IMR-90 (cell line): Measurements from ENCODE around the gene RASGRP1.

Experiments
- BHLHE40 ChIP-seq: fragments of 150-350 bp; IDR thresholded peaks from 2 replicates; pipeline ENCODE4 v1.6.1; 2016; ENCODE audit warnings: mild to moderate bottlenecking, low read depth, low read length
- CEBPB ChIP-seq: IDR thresholded peaks from 2 replicates; pipeline ENCODE4 v1.6.1; 2012; ENCODE audit warnings: low read depth, low read length, improper control_type of control experiment
- CHD1 ChIP-seq: IDR thresholded peaks from 2 replicates; pipeline ENCODE4 v1.6.1; 2012; ENCODE audit warnings: low read depth, low read length, improper control_type of control experiment
- FOS ChIP-seq: fragments of 150-350 bp; IDR thresholded peaks from 2 replicates; pipeline ENCODE4 v1.6.1; 2016; ENCODE audit warnings: low read depth, low read length
- MAFK ChIP-seq: IDR thresholded peaks from 2 replicates; pipeline ENCODE4 v1.6.1; 2012; ENCODE audit warnings: low read depth, low read length, improper control_type of control experiment
- MAZ ChIP-seq: IDR thresholded peaks from 2 replicates; pipeline ENCODE4 v1.6.1; 2012; ENCODE audit warnings: low read depth, mild to moderate bottlenecking, low read length, improper control_type of control experiment, moderate library complexity, borderline replicate concordance
- NFE2L2 ChIP-seq: fragments of 150-350 bp; IDR thresholded peaks from 2 replicates; pipeline ENCODE4 v1.6.1; 2016; ENCODE audit warnings: low read depth, mild to moderate bottlenecking, low read length
- POLR2A ChIP-seq: IDR thresholded peaks from 2 replicates; pipeline ENCODE4 v1.6.1; 2012; ENCODE audit warnings: mild to moderate bottlenecking, low read depth, low read length
- RAD21 ChIP-seq: IDR thresholded peaks from 2 replicates; pipeline ENCODE4 v1.6.1; 2012; ENCODE audit warnings: low read length, improper control_type of control experiment
- RCOR1 ChIP-seq: IDR thresholded peaks from 2 replicates; pipeline ENCODE4 v1.6.1; 2012; ENCODE audit warnings: mild to moderate bottlenecking, low read length, improper control_type of control experiment; ENCODE audit not compliant: insufficient replicate concordance
- RFX5 ChIP-seq: IDR thresholded peaks from 2 replicates; pipeline ENCODE4 v1.8.0; 2012; ENCODE audit warnings: low read depth, mild to moderate bottlenecking, low read length, moderate library complexity
- TF ChIP-seq, protein P1 (sequence below): conservative IDR thresholded peaks from 2 replicates; pipeline ENCODE4 v1.5.1; 2012; ENCODE audit warnings: mild to moderate bottlenecking, low read depth, low read length, improper control_type of control experiment
- TF ChIP-seq, protein P2 (sequence below): fragments of 150-350 bp; IDR thresholded peaks from 2 replicates; pipeline ENCODE4 v1.6.1; 2017; ENCODE audit warnings: mild to moderate bottlenecking, antibody characterized with exemption, low read length, low read depth
- TF ChIP-seq, protein P3 (sequence below): fragments of 150-350 bp; IDR thresholded peaks from 2 replicates; pipeline ENCODE4 v1.6.1; 2016; ENCODE audit warnings: low read depth, mild to moderate bottlenecking, low read length, moderate library complexity, borderline replicate concordance

DNA sequence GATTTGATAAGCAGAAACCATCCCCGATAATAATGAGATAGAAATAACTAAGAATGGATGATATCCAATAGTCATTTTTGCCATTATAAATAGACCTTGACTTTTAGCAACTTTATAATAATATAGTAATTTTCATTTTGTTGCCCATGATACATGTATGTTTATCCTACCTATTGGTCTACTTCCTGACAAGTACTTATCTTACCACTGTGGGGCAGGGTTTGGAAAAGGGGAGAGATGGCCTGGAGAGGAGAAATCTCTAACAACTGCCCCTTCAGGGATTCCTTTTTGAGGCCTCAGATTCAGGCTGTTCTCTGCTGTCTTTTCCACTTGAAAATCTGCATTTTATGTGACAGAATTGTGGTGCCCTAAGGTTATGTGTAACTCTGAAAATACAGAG is 68.5 kb downstream of the RASGRP1 start:
- TF ChIP-seq, protein P1, sequence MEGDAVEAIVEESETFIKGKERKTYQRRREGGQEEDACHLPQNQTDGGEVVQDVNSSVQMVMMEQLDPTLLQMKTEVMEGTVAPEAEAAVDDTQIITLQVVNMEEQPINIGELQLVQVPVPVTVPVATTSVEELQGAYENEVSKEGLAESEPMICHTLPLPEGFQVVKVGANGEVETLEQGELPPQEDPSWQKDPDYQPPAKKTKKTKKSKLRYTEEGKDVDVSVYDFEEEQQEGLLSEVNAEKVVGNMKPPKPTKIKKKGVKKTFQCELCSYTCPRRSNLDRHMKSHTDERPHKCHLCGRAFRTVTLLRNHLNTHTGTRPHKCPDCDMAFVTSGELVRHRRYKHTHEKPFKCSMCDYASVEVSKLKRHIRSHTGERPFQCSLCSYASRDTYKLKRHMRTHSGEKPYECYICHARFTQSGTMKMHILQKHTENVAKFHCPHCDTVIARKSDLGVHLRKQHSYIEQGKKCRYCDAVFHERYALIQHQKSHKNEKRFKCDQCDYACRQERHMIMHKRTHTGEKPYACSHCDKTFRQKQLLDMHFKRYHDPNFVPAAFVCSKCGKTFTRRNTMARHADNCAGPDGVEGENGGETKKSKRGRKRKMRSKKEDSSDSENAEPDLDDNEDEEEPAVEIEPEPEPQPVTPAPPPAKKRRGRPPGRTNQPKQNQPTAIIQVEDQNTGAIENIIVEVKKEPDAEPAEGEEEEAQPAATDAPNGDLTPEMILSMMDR = no peak
- TF ChIP-seq, protein P2, sequence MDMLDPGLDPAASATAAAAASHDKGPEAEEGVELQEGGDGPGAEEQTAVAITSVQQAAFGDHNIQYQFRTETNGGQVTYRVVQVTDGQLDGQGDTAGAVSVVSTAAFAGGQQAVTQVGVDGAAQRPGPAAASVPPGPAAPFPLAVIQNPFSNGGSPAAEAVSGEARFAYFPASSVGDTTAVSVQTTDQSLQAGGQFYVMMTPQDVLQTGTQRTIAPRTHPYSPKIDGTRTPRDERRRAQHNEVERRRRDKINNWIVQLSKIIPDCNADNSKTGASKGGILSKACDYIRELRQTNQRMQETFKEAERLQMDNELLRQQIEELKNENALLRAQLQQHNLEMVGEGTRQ = no peak
- no peak for TF ChIP-seq RFX5
- TF ChIP-seq CEBPB = no peak
- no peak for TF ChIP-seq POLR2A
- no peak for TF ChIP-seq RCOR1
- TF ChIP-seq RAD21 = no peak
- TF ChIP-seq MAZ = no peak
- no peak for TF ChIP-seq FOS
- no peak for TF ChIP-seq MAFK
- TF ChIP-seq, protein P3, sequence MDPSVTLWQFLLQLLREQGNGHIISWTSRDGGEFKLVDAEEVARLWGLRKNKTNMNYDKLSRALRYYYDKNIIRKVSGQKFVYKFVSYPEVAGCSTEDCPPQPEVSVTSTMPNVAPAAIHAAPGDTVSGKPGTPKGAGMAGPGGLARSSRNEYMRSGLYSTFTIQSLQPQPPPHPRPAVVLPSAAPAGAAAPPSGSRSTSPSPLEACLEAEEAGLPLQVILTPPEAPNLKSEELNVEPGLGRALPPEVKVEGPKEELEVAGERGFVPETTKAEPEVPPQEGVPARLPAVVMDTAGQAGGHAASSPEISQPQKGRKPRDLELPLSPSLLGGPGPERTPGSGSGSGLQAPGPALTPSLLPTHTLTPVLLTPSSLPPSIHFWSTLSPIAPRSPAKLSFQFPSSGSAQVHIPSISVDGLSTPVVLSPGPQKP = no peak
- no peak for TF ChIP-seq NFE2L2
- TF ChIP-seq BHLHE40 = no peak
- no peak for TF ChIP-seq CHD1
